Activated B cell treated with CpG ODN at 0.5 μM for 24 hours (primary cell): ENCODE measurements around the gene DDX46. TPM values are rescaled to one million over a fixed set of nuclear protein-coding genes. Genes with fewer than 3 reads are reported as not detected.

ENCODE experiments used
- ATAC-seq: fragments of 200-7000 bp; cut with Tn5 transposase; one replicate; pipeline ENCODE4 v1.10.0; 2021; ENCODE audit warnings: low read depth, mild to moderate bottlenecking, moderate library complexity
- CTCF ChIA-PET: fragments of 350-600 bp; sonication (Branson Sonifier 250); formaldehyde crosslinking; loops from one replicate; lab custom pipeline; 2021; ENCODE audit warnings: antibody characterized with exemption; lab: Charles Lee
- POLR2A ChIA-PET: fragments of 350-600 bp; sonication (Branson Sonifier 250); formaldehyde crosslinking; loops from one replicate; lab custom pipeline; 2021; ENCODE audit warnings: antibody characterized with exemption; lab: Charles Lee
- DNase-seq: peaks from one replicate; pipeline ENCODE4 v3.0.0; 2022
- H3K27ac Mint-ChIP-seq: one replicate; pipeline ENCODE4 v1.8.0; 2020; ENCODE audit warnings: mixed read lengths
- H3K27me3 Mint-ChIP-seq: one replicate; pipeline ENCODE4 v1.8.0; 2021; ENCODE audit warnings: mixed read lengths
- H3K36me3 Mint-ChIP-seq: one replicate; pipeline ENCODE4 v1.8.0; 2021; ENCODE audit warnings: low read depth, mixed read lengths
- H3K4me1 Mint-ChIP-seq: one replicate; pipeline ENCODE4 v1.8.0; 2021; ENCODE audit warnings: mixed read lengths
- H3K4me3 Mint-ChIP-seq: one replicate; pipeline ENCODE4 v1.8.0; 2020; ENCODE audit warnings: mild to moderate bottlenecking, mixed read lengths
- H3K9me3 Mint-ChIP-seq: one replicate; pipeline ENCODE4 v1.8.0; 2020; ENCODE audit warnings: mixed read lengths
- CTCF ChIP-seq: fragments of 200-600 bp; IDR thresholded peaks from one replicate; pipeline ENCODE4 v1.8.0; 2022; ENCODE audit warnings: antibody characterized with exemption, mild to moderate bottlenecking
- intact Hi-C: fragments of 100-400 bp; cut with micrococcal nuclease; formaldehyde crosslinking; loops from one replicate; pipeline ENCODE4 v1.15.1; 2024
- total RNA-seq: library from RNA; stranded (reverse); gene quantifications from 2 replicates; pipeline ENCODE4 v1.2.3, GENCODE V29; 2022

The DDX46 gene
- total RNA-seq, 1 donor from 2014 or later, result 74.1 TPM

- H3K9me3 Mint-ChIP-seq, result no peaks in the 10 kb centered on the region
- TF ChIP-seq CTCF, result no peak
- ChIA-PET POLR2A (interaction anchor here (0.6 to 0.7 kb wide), 2 partner anchors 23 to 46 kb away, joined by 3 to 8 read pairs; no protein-coding TSS in a partner anchor), CTCF (no interaction called here)
- no peaks in the 10 kb centered on the region for H3K27me3 Mint-ChIP-seq
- H3K36me3 Mint-ChIP-seq, result peaks cover 78% of the 10 kb centered on the region
- DNase-seq (no peak), ATAC-seq (no peak)
- no peak overlapping the region for H3K4me3 Mint-ChIP-seq
- intact Hi-C loops, result no loop called here
- no peak overlapping the region for H3K27ac Mint-ChIP-seq
- H3K4me1 Mint-ChIP-seq, result no peaks in the 10 kb centered on the region
These were observed 10.6 kb downstream of the DDX46 start for GRCh38 chr5:134769206-134769605.

- H3K4me3 Mint-ChIP-seq, result no peak overlapping the region
- no peaks in the 10 kb centered on the region for H3K27me3 Mint-ChIP-seq
- H3K4me1 Mint-ChIP-seq, result peaks cover 5% of the 10 kb centered on the region
- CTCF ChIA-PET, result interaction anchor here (0.9 to 1.1 kb wide), 2 partner anchors 9 to 145 kb away, joined by 3 read pairs; no protein-coding TSS in a partner anchor
- H3K27ac Mint-ChIP-seq, result no peak overlapping the region
- no peak for ATAC-seq
- TF ChIP-seq CTCF, result no peak
- H3K36me3 Mint-ChIP-seq, result peaks cover 82% of the 10 kb centered on the region
- POLR2A ChIA-PET, result no interaction called here
- intact Hi-C loops, result no loop called here
- no peaks in the 10 kb centered on the region for H3K9me3 Mint-ChIP-seq
- no peak for DNase-seq
These were observed 14.0 kb downstream of the DDX46 start for GRCh38 chr5:134772461-134773125.

GRCh38 chr5:134777366-134777765 is 18.8 kb downstream of the DDX46 start:
- Mint-ChIP-seq H3K4me3 (no peak overlapping the region), H3K27me3 (no peaks in the 10 kb centered on the region), H3K9me3 (no peaks in the 10 kb centered on the region), H3K27ac (peak overlapping the region; percentile 67), H3K4me1 (peaks cover 6% of the 10 kb centered on the region), H3K36me3 (peaks cover 71% of the 10 kb centered on the region)
- no peak for TF ChIP-seq CTCF
- DNase-seq (no peak), ATAC-seq (no peak)
- intact Hi-C loops, result no loop called here
- ChIA-PET CTCF (no interaction called here), POLR2A (no interaction called here)

GRCh38 chr5:134784241-134784920 is 25.8 kb downstream of the DDX46 start:
- TF ChIP-seq CTCF, result no peak
- Mint-ChIP-seq H3K4me3 (no peak overlapping the region), H3K27ac (peak overlapping the region; percentile 6), H3K36me3 (peaks cover 75% of the 10 kb centered on the region), H3K27me3 (no peaks in the 10 kb centered on the region), H3K4me1 (no peaks in the 10 kb centered on the region), H3K9me3 (no peaks in the 10 kb centered on the region)
- ChIA-PET POLR2A (interaction anchor here (1.0 to 1.2 kb wide), 2 partner anchors 46 to 121 kb away, joined by 3 read pairs; partner anchors contain the start of genes CAMLG and PCBD2), CTCF (interaction anchor here (0.8 to 1.6 kb wide), 2 partner anchors 9 to 120 kb away, joined by 3 to 10 read pairs; partner anchors contain the start of gene PCBD2)
- ATAC-seq (no peak), DNase-seq (no peak)
- intact Hi-C loops, result loop anchor here (1.0 to 10.0 kb wide), 2 partner anchors 121 to 410 kb away; partner anchors contain the start of gene PCBD2
